ENCODE data around the gene STPG4. TPM values are rescaled to one million over a fixed set of nuclear protein-coding genes. Genes with fewer than 3 reads are reported as not detected.

The STPG4 gene
- total RNA-seq, 1 donor from 2014 or later, result 0.64 TPM

DNA sequence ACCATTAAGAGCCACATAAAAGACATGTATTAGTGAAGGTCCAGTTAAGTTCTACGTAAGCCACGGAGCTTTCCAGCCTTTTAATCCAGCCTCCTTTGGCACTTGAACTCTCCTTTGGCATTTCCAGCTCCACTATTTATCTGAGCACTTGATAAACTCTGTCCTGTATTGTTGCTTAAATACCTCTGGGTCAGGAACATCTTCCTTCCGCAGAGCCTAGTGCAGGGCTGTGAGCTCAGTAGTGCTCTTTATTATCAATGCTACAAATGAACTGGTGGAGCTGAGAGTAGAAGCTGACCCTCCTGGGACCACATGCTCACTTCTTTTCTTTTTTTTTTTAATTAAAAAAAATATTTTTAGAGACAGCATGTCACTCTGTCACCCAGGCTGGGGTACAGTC lies 4.9 kb downstream of the STPG4 start:
- H2AFZ ChIP-seq (ENCODE audit: low read depth, low read length), result no peak overlapping the region
- H3K27ac ChIP-seq (ENCODE audit: low read depth, low read length), result no peak overlapping the region
- H3K9ac ChIP-seq (ENCODE audit: low read length), result no peak overlapping the region
- Mint-ChIP-seq H3K4me3 (ENCODE audit: unreplicated experiment) (no peak overlapping the region), H3K9me3 (ENCODE audit: unreplicated experiment) (no peaks in the 10 kb centered on the region), H3K4me1 (ENCODE audit: low read depth, unreplicated experiment) (no peaks in the 10 kb centered on the region), H3K27me3 (ENCODE audit: low read depth, unreplicated experiment) (no peaks in the 10 kb centered on the region), H3K36me3 (ENCODE audit: low read depth, unreplicated experiment) (peaks cover 26% of the 10 kb centered on the region), H3K27ac (ENCODE audit: unreplicated experiment) (no peak overlapping the region)
- H3K4me1 ChIP-seq (ENCODE audit: insufficient read depth, low read length), result no peaks in the 10 kb centered on the region
- H3K27me3 ChIP-seq (ENCODE audit: insufficient read depth, low read length), result no peaks in the 10 kb centered on the region
- H3K9me3 ChIP-seq (ENCODE audit: insufficient read depth, low read depth, low read length), result no peaks in the 10 kb centered on the region
- no peak overlapping the region for H3K4me3 ChIP-seq (ENCODE audit: insufficient read depth, low read depth, low read length)
- H3K79me2 ChIP-seq (ENCODE audit: insufficient read depth, low read length), result no peaks in the 10 kb centered on the region
- no peaks in the 10 kb centered on the region for H4K20me1 ChIP-seq (ENCODE audit: insufficient read depth, low read length)
- peaks cover 30% of the 10 kb centered on the region for H3K36me3 ChIP-seq (ENCODE audit: insufficient read depth, low read length)
- TF ChIP-seq, protein P1, sequence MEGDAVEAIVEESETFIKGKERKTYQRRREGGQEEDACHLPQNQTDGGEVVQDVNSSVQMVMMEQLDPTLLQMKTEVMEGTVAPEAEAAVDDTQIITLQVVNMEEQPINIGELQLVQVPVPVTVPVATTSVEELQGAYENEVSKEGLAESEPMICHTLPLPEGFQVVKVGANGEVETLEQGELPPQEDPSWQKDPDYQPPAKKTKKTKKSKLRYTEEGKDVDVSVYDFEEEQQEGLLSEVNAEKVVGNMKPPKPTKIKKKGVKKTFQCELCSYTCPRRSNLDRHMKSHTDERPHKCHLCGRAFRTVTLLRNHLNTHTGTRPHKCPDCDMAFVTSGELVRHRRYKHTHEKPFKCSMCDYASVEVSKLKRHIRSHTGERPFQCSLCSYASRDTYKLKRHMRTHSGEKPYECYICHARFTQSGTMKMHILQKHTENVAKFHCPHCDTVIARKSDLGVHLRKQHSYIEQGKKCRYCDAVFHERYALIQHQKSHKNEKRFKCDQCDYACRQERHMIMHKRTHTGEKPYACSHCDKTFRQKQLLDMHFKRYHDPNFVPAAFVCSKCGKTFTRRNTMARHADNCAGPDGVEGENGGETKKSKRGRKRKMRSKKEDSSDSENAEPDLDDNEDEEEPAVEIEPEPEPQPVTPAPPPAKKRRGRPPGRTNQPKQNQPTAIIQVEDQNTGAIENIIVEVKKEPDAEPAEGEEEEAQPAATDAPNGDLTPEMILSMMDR (IDR thresholded peaks at IDR 0.05; ENCODE audit: insufficient read depth, low read depth, low read length), result no peak
- no peak for TF ChIP-seq EZH2 (IDR thresholded peaks at IDR 0.05; ENCODE audit: insufficient read depth, low read length)
- H3K4me2 ChIP-seq (ENCODE audit: low read length), result no peak overlapping the region
- FAIRE-seq (no peak), DNase-seq (ENCODE audit: low read depth) (no peak)

GRCh38 chr2:47147021-47147420 lies 8.1 kb downstream of the STPG4 start:
- no peaks in the 10 kb centered on the region for H3K9me3 ChIP-seq (ENCODE audit: insufficient read depth, low read depth, low read length)
- DNase-seq (ENCODE audit: low read depth) (no peak), FAIRE-seq (no peak)
- no peaks in the 10 kb centered on the region for H3K27me3 ChIP-seq (ENCODE audit: insufficient read depth, low read length)
- no peaks in the 10 kb centered on the region for H3K9me3 Mint-ChIP-seq (ENCODE audit: unreplicated experiment)
- H3K79me2 ChIP-seq (ENCODE audit: insufficient read depth, low read length), result no peaks in the 10 kb centered on the region
- H4K20me1 ChIP-seq (ENCODE audit: insufficient read depth, low read length), result no peaks in the 10 kb centered on the region
- H3K27me3 Mint-ChIP-seq (ENCODE audit: low read depth, unreplicated experiment), result no peaks in the 10 kb centered on the region
- no peaks in the 10 kb centered on the region for H3K4me1 ChIP-seq (ENCODE audit: insufficient read depth, low read length)
- no peak overlapping the region for H3K27ac Mint-ChIP-seq (ENCODE audit: unreplicated experiment)
- H3K4me3 ChIP-seq (ENCODE audit: insufficient read depth, low read depth, low read length), result no peak overlapping the region
- TF ChIP-seq EZH2 (IDR thresholded peaks at IDR 0.05; ENCODE audit: insufficient read depth, low read length), result no peak
- TF ChIP-seq, protein P1 (IDR thresholded peaks at IDR 0.05; ENCODE audit: insufficient read depth, low read depth, low read length), result no peak
- H3K27ac ChIP-seq (ENCODE audit: low read depth, low read length), result no peak overlapping the region
- no peak overlapping the region for H3K4me2 ChIP-seq (ENCODE audit: low read length)
- no peak overlapping the region for H2AFZ ChIP-seq (ENCODE audit: low read depth, low read length)
- H3K4me3 Mint-ChIP-seq (ENCODE audit: unreplicated experiment), result no peak overlapping the region
- H3K36me3 ChIP-seq (ENCODE audit: insufficient read depth, low read length), result peaks cover 40% of the 10 kb centered on the region
- no peak overlapping the region for H3K9ac ChIP-seq (ENCODE audit: low read length)
- peaks cover 7% of the 10 kb centered on the region for H3K4me1 Mint-ChIP-seq (ENCODE audit: low read depth, unreplicated experiment)
- peaks cover 29% of the 10 kb centered on the region for H3K36me3 Mint-ChIP-seq (ENCODE audit: low read depth, unreplicated experiment)

GRCh38 chr2:47145466-47145865 lies 9.6 kb downstream of the STPG4 start:
- no peak for DNase-seq (ENCODE audit: low read depth)
- Histone ChIP-seq H3K36me3 (ENCODE audit: insufficient read depth, low read length) (peaks cover 37% of the 10 kb centered on the region), H3K9ac (ENCODE audit: low read length) (no peak overlapping the region), H4K20me1 (ENCODE audit: insufficient read depth, low read length) (no peaks in the 10 kb centered on the region), H3K4me3 (ENCODE audit: insufficient read depth, low read depth, low read length) (no peak overlapping the region), H3K9me3 (ENCODE audit: insufficient read depth, low read depth, low read length) (no peaks in the 10 kb centered on the region), H3K27ac (ENCODE audit: low read depth, low read length) (no peak overlapping the region), H2AFZ (ENCODE audit: low read depth, low read length) (no peak overlapping the region), H3K4me2 (ENCODE audit: low read length) (no peak overlapping the region), H3K79me2 (ENCODE audit: insufficient read depth, low read length) (no peaks in the 10 kb centered on the region), H3K27me3 (ENCODE audit: insufficient read depth, low read length) (no peaks in the 10 kb centered on the region), H3K4me1 (ENCODE audit: insufficient read depth, low read length) (no peaks in the 10 kb centered on the region)
- TF ChIP-seq EZH2 (IDR thresholded peaks at IDR 0.05; ENCODE audit: insufficient read depth, low read length), result no peak
- TF ChIP-seq, protein P1 (IDR thresholded peaks at IDR 0.05; ENCODE audit: insufficient read depth, low read depth, low read length), result no peak
- no peak for FAIRE-seq
- no peaks in the 10 kb centered on the region for H3K27me3 Mint-ChIP-seq (ENCODE audit: low read depth, unreplicated experiment)
- no peak overlapping the region for H3K4me3 Mint-ChIP-seq (ENCODE audit: unreplicated experiment)
- peaks cover 30% of the 10 kb centered on the region for H3K36me3 Mint-ChIP-seq (ENCODE audit: low read depth, unreplicated experiment)
- peaks cover 2% of the 10 kb centered on the region for H3K9me3 Mint-ChIP-seq (ENCODE audit: unreplicated experiment)
- no peak overlapping the region for H3K27ac Mint-ChIP-seq (ENCODE audit: unreplicated experiment)
- peaks cover 10% of the 10 kb centered on the region for H3K4me1 Mint-ChIP-seq (ENCODE audit: low read depth, unreplicated experiment)

All from astrocyte (in vitro differentiated cells and primary cell).